ENCODE data around the gene MUC3A.
"Not testable (repeated sequence)": the region's sequence is repeated elsewhere in the genome, so short reads cannot be mapped to it uniquely, and the experiment has no call there.

DNA sequence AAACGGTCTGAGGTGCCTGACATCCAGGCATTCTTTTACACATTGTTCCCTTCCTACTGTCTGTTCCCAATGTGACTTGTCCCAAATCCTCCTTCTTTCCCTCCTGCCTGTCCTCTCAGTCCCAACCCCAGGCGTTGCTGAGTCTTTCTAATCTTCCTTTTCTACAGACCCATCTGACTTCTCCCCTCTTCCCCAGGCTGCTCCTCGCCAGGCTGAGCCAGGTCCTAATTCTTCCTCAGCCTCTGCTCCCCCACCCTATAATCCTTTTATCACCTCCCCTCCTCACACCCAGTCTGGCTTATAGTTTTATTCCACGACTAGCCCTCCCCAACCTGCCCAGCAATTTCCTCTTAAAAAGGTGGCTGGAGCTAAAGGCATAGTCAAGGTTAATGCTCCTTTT lies 25.7 kb upstream of the MUC3A start:
- not testable (repeated sequence) for TF ChIP-seq POLR2A, CTCF, POLR2AphosphoS5 (IDR thresholded peaks at IDR 0.05)
